NT2/D1 (cell line): ENCODE results near the gene CTNNA3.

Experiments used
- YY1 ChIP-seq: IDR thresholded peaks from 2 replicates; pipeline ENCODE4 v1.6.1; 2011; ENCODE audit not compliant: insufficient read length, insufficient read depth
- ZNF274 ChIP-seq: IDR thresholded peaks from 2 replicates; pipeline ENCODE4 v1.6.1; 2011; ENCODE audit warnings: mild to moderate bottlenecking, low read depth, low read length

GRCh38 chr10:65968437-65968836 is 1727.6 kb downstream of the CTNNA3 start:
- no peak for TF ChIP-seq YY1
- no peak for TF ChIP-seq ZNF274
